H1 (cell line): Measurements from ENCODE around the gene CHD3. TPM values are rescaled to one million over a fixed set of nuclear protein-coding genes. Genes with fewer than 3 reads are reported as not detected.

ENCODE experiments used
- BCL11A ChIP-seq, 2 experiments: IDR thresholded peaks; one replicate each; pipeline ENCODE4 v1.6.1; 2011; ENCODE audit warnings: low read depth in 2 of 2, low read length in 2 of 2, mild to moderate bottlenecking in 2 of 2
- CTBP2 ChIP-seq: IDR thresholded peaks from 2 replicates; pipeline ENCODE4 v1.7.0; 2011; ENCODE audit warnings: borderline replicate concordance, mild to moderate bottlenecking, moderate library complexity, mixed read lengths, low read length; ENCODE audit not compliant: insufficient read depth, insufficient read length
- JUN ChIP-seq: IDR thresholded peaks from 2 replicates; pipeline ENCODE4 v1.6.1; 2011; ENCODE audit warnings: low read depth, mild to moderate bottlenecking, improper control_type of control experiment, low read length
- KDM1A ChIP-seq: fragments of 200-600, 300-600 bp; sonication (generic); IDR thresholded peaks from 2 replicates; pipeline ENCODE4 v1.7.1; 2016; ENCODE audit warnings: mild to moderate bottlenecking, low read length, borderline replicate concordance
- MAFK ChIP-seq: IDR thresholded peaks from 2 replicates; pipeline ENCODE4 v1.6.1; 2012; ENCODE audit warnings: low read depth, mild to moderate bottlenecking, improper control_type of control experiment, low read length
- RFX5 ChIP-seq: IDR thresholded peaks from 2 replicates; pipeline ENCODE4 v1.6.1; 2011; ENCODE audit warnings: low read depth, low read length, improper control_type of control experiment, borderline replicate concordance
- polyA plus RNA-seq, 7 experiments: library from polyadenylated mRNA; depleted of rRNA in 3 of 7; stranded (reverse) in 5 of 7; unstranded in 2 of 7; fragments of >200 nt in 5 of 7; fragments of 200-250 nt in 2 of 7; gene quantifications; 1 replicate in 5 of 7; 2 replicates in 1 of 7; 4 replicates in 1 of 7; pipeline versions ENCODE4 v1.2.1 to v1.2.3, GENCODE V29; 2011 to 2013; ENCODE audit warnings: missing spikeins in 2 of 7, mixed read lengths in 2 of 7
- total RNA-seq: library from RNA; stranded (reverse); fragmentation: NEBNext Ultra II Directional; extraction: Animal tissue kit (Norgen Biotek cat#: 25700); gene quantifications from 2 replicates; pipeline ENCODE4 v1.2.1, GENCODE V29; 2021
- TF ChIP-seq, protein P1 (sequence below): IDR thresholded peaks from 2 replicates; pipeline ENCODE4 v1.6.1; 2012; ENCODE audit warnings: inconsistent platforms

The CHD3 gene
- total and polyA plus RNA-seq, 2 of the 8 experiments (the other 6 are each of a cell fraction or from before 2014, with no cell fraction given) = 12.3 to 12.9 TPM

GRCh38 chr17:7883781-7884386, 4.7 kb upstream of the CHD3 start (continued):
- no peak for TF ChIP-seq RFX5
- TF ChIP-seq MAFK = no peak
- TF ChIP-seq CTBP2 = no peak
- TF ChIP-seq JUN = no peak
- TF ChIP-seq BCL11A (IDR thresholded peaks at IDR 0.05; ENCODE audit: low read depth in 2 of 2, low read length in 2 of 2) = no peak
- TF ChIP-seq, protein P1, sequence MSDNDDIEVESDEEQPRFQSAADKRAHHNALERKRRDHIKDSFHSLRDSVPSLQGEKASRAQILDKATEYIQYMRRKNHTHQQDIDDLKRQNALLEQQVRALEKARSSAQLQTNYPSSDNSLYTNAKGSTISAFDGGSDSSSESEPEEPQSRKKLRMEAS = no peak
- no peak for TF ChIP-seq KDM1A
